Sigmoid colon (tissue), 4 donors: ENCODE results near the gene FBXO8.

Source experiments
- CTCF ChIP-seq, 4 experiments: fragments of 450-650 bp in 3 of 4; fragments of 200-600 bp in 1 of 4; IDR thresholded peaks; one replicate each; pipeline ENCODE4 v1.5.1; 2016 to 2019; ENCODE audit warnings: antibody characterized with exemption in 4 of 4, mild to moderate bottlenecking in 3 of 4, moderate library complexity in 2 of 4
- EP300 ChIP-seq, 4 donors: sonication (generic); formaldehyde crosslinking; IDR thresholded peaks; one replicate each; pipeline ENCODE4 v1.6.1; 2017; ENCODE audit warnings: antibody characterized with exemption in 4 of 4
- POLR2AphosphoS5 ChIP-seq, 4 donors: sonication (generic); formaldehyde crosslinking; IDR thresholded peaks; one replicate each; pipeline ENCODE4 v1.6.1; 2017; ENCODE audit warnings: antibody characterized with exemption in 4 of 4

GRCh38 chr4:174210952-174211490 is 72.4 kb downstream of the FBXO8 start:
- no peak for TF ChIP-seq EP300 (IDR thresholded peaks at IDR 0.05)
- no peak for TF ChIP-seq POLR2AphosphoS5 (IDR thresholded peaks at IDR 0.05)
- no peak for TF ChIP-seq CTCF (IDR thresholded peaks at IDR 0.05)
